Activated CD8-positive, alpha-beta T cell treated with anti-CD3 and anti-CD28 coated beads, Interleukin-2, amount 10 ng/mL, durations not matched to agents 7 days and 5 days (primary cell): ENCODE data around the gene NCK2. TPM values are rescaled to one million over a fixed set of nuclear protein-coding genes. Genes with fewer than 3 reads are reported as not detected.

ENCODE experiments used
- ATAC-seq: fragments of 150-1000 bp; cut with Tn5 transposase; one replicate; pipeline ENCODE4 v1.10.0; 2021; ENCODE audit warnings: moderate library complexity
- CTCF ChIA-PET: fragments of 350-600 bp; sonication (Branson Sonifier 250); formaldehyde crosslinking; loops from one replicate; lab custom pipeline; 2021; ENCODE audit warnings: antibody characterized with exemption; lab: Charles Lee
- POLR2A ChIA-PET: fragments of 350-600 bp; sonication (Branson Sonifier 250); formaldehyde crosslinking; loops from one replicate; lab custom pipeline; 2021; ENCODE audit warnings: antibody characterized with exemption; lab: Charles Lee
- DNase-seq: peaks from one replicate; pipeline ENCODE4 v3.0.0-alpha.2; 2020
- H3K27ac Mint-ChIP-seq: one replicate; pipeline ENCODE4 v1.8.0; 2021; ENCODE audit warnings: mild to moderate bottlenecking, mixed read lengths
- H3K27me3 Mint-ChIP-seq: one replicate; pipeline ENCODE4 v1.8.0; 2021; ENCODE audit warnings: low read depth, mixed read lengths
- H3K36me3 Mint-ChIP-seq: one replicate; pipeline ENCODE4 v1.8.0; 2021; ENCODE audit warnings: low read depth, mixed read lengths
- H3K4me1 Mint-ChIP-seq: one replicate; pipeline ENCODE4 v1.8.0; 2021; ENCODE audit warnings: low read depth, mixed read lengths
- H3K4me3 Mint-ChIP-seq: one replicate; pipeline ENCODE4 v1.8.0; 2021; ENCODE audit warnings: mild to moderate bottlenecking, mixed read lengths
- H3K9me3 Mint-ChIP-seq: one replicate; pipeline ENCODE4 v1.8.0; 2022; ENCODE audit warnings: mixed read lengths; ENCODE audit not compliant: insufficient read depth
- total RNA-seq, 2 experiments: library from RNA; stranded (reverse); gene quantifications; one replicate each; pipeline ENCODE4 v1.2.3, GENCODE V29; 2021

Gene NCK2
- total RNA-seq, 2 experiments from 2014 or later: 60.7 to 61.3 TPM

DNA sequence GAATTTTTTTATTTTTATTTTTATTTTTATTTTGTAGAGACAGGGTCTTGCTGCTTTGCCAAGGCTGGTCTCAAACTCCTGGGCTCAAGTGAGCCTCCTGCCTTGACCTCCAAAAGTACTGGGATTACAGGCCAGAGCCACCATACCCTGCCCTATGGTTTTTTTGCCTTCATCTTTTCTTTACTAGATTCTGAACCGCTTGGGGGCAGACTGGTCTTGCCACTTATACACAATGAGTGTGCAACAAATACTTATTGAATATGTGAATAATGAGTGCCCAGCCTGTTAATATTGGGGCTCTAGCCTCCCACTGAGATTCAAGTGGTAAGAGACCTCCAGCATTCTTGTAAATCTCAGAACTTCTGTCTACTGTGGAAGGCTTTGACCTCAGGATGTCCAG, 3.9 kb downstream of the NCK2 start:
- H3K9me3 Mint-ChIP-seq: no peaks in the 10 kb centered on the region
- CTCF ChIA-PET: interaction anchor here (1.1 to 3.7 kb wide), 7 partner anchors 8 to 348 kb away, joined by 3 to 32 read pairs (median 5); no protein-coding TSS in a partner anchor
- H3K27me3 Mint-ChIP-seq: no peaks in the 10 kb centered on the region
- H3K4me3 Mint-ChIP-seq: peak overlapping the region; percentile 49
- peaks cover 74% of the 10 kb centered on the region for H3K36me3 Mint-ChIP-seq
- POLR2A ChIA-PET: interaction anchor here (1.2 to 1.8 kb wide), 4 partner anchors 9 to 49 kb away, joined by 3 to 7 read pairs (median 6); no protein-coding TSS in a partner anchor
- H3K27ac Mint-ChIP-seq: peak overlapping the region; percentile 88
- peaks cover 73% of the 10 kb centered on the region for H3K4me1 Mint-ChIP-seq
- DNase-seq (peak; percentile 27), ATAC-seq (no peak)

DNA sequence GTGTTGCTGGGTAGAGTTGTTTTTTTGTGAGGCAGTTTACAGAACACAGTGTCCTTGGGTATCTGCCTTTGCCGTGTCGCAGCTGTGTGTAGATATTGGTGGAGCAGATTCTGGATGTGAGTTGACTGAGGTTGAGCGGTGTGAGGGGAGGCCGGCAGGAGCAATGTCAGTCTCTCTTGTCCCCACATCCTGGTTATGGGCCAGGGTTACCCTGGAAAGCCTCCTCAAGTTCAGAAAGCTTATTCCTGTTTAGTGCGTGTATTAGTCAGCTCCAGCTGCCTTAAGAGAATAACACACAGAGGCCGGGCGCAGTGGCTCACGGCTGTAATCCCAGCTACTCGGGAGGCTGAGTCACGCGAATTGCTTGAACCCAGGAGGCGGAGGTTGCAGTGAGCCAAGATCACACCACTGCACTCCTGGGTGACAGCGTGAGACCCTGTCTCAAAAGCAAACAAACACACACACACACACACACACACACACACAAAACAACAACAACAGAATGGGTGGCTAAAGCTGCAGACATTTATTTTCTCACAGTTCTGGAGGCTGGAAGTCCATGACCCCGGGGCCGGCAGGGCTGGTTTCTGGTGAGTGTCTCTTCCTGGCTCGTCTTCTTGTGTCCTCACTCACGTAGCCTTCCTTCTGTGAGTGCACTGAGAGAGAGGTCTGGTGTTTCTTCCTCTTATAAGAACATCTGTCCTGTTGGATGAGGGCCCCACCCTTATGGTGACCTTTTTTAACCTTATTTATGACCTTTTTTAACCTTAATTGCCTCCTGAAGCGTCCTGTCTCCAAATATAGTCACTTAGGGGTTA, 5.1 kb downstream of the NCK2 start:
- Mint-ChIP-seq H3K36me3 (peaks cover 80% of the 10 kb centered on the region), H3K4me1 (peaks cover 78% of the 10 kb centered on the region), H3K27ac (peak overlapping the region; percentile 88), H3K4me3 (peak overlapping the region; percentile 49), H3K9me3 (no peaks in the 10 kb centered on the region), H3K27me3 (no peaks in the 10 kb centered on the region)
- ChIA-PET CTCF (interaction anchor here (0.7 to 2.9 kb wide), 7 partner anchors 26 to 347 kb away, joined by 3 to 11 read pairs (median 5); no protein-coding TSS in a partner anchor), POLR2A (interaction anchor here (1.0 to 1.8 kb wide), 6 partner anchors 8 to 48 kb away, joined by 3 to 7 read pairs (median 4); no protein-coding TSS in a partner anchor)
- DNase-seq (no peak), ATAC-seq (no peak)

DNA sequence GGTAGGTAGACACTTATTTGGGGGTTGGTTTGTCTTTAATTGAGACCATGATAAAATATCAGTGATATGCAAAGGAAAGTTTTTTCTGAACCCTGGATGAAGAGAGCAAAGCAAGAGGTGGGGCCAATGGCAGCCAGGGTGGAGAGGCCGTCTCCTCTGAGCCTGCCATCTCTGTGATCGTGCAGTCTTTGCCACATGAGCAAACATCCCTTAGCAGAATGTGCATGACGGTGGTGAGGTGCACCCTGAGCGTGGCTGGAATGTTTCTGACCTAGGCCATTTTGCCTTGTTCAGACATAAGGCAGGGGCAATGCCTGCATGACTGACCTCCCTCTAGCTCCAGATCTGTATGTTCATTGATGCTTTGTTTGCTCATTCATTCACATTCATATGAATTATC, 6.0 kb downstream of the NCK2 start:
- H3K27me3 Mint-ChIP-seq: no peaks in the 10 kb centered on the region
- POLR2A ChIA-PET: no interaction called here

DNA sequence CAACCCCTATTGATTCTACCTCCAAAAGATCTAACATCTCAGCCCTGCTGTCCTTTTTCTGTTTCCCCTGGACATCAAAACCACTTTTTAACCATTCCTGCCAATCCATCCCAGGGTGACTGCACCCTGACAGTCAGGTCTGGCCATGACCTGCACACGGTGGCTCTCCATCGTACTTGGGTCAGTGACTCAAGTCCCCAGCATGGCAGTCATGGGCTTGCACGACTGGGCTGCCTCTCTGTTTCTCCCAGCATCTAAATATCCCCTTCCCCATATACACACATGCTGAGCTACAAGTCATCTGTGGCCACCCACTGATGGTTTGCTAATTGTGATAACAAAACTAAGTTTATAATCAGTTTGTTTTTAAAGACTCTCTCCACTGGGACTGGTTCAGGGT, 6.6 kb downstream of the NCK2 start:
- ChIA-PET CTCF (interaction anchor here (0.7 kb wide), 1 partner anchor 35 kb away, joined by 4 read pairs; no protein-coding TSS in a partner anchor), POLR2A (no interaction called here)
- peaks cover 88% of the 10 kb centered on the region for H3K36me3 Mint-ChIP-seq
- H3K27me3 Mint-ChIP-seq: no peaks in the 10 kb centered on the region
- H3K9me3 Mint-ChIP-seq: no peaks in the 10 kb centered on the region
- H3K4me3 Mint-ChIP-seq: peak overlapping the region; percentile 9
- no peak for ATAC-seq
- peaks cover 93% of the 10 kb centered on the region for H3K4me1 Mint-ChIP-seq
- peak overlapping the region; percentile 88 for H3K27ac Mint-ChIP-seq
- DNase-seq: no peak

More for the DNA sequence above, 6.0 kb downstream of the NCK2 start:
- CTCF ChIA-PET: interaction anchor here (0.7 to 1.0 kb wide), 2 partner anchors 29 to 36 kb away, joined by 3 to 4 read pairs; no protein-coding TSS in a partner anchor
- Mint-ChIP-seq H3K4me3 (peak overlapping the region; percentile 12), H3K4me1 (peaks cover 88% of the 10 kb centered on the region), H3K27ac (peak overlapping the region; percentile 88), H3K36me3 (peaks cover 88% of the 10 kb centered on the region), H3K9me3 (no peaks in the 10 kb centered on the region)
- DNase-seq (no peak), ATAC-seq (no peak)

DNA sequence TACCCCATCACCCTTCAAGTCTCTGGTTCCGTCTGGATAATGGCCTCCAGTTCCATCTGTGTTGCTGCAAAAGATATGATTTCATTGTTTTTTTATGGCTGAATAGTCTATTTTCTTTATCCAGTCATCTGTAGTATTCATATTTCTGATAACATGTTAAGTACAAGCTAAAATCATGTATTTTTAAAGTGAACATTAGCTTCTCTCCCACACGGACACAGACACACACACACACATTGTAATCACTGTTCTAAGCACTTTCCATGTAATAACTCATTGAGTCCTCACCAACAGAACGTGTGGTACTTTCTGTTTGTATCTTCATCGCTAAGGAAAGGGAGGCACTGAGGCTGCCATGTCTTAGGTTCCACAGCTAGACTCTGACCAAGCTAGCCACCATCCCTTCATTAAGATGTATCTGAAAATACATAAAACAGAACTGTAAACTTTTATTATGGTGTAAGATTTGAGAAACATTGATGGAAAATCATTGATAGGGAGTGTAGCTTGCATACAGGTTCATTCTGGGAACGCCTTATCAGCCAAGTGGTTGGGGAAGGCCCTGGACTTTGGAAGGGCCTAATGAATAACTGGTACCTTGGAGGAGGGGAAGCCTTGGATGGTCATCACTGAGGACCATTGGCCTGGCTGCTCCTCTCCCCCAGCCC, 8.1 kb downstream of the NCK2 start:
- H3K9me3 Mint-ChIP-seq: no peaks in the 10 kb centered on the region
- no peaks in the 10 kb centered on the region for H3K27me3 Mint-ChIP-seq
- DNase-seq (no peak), ATAC-seq (no peak)
- no peak overlapping the region for H3K4me3 Mint-ChIP-seq
- H3K36me3 Mint-ChIP-seq: peaks cover 81% of the 10 kb centered on the region
- CTCF ChIA-PET: interaction anchor here (0.9 to 3.5 kb wide), 4 partner anchors 10 to 21 kb away, joined by 3 to 13 read pairs (median 3); no protein-coding TSS in a partner anchor
- H3K4me1 Mint-ChIP-seq: peaks cover 94% of the 10 kb centered on the region
- POLR2A ChIA-PET: interaction anchor here (0.9 to 4.4 kb wide), 5 partner anchors 9 to 395 kb away, joined by 3 to 34 read pairs (median 8); no protein-coding TSS in a partner anchor
- peak overlapping the region; percentile 88 for H3K27ac Mint-ChIP-seq

DNA sequence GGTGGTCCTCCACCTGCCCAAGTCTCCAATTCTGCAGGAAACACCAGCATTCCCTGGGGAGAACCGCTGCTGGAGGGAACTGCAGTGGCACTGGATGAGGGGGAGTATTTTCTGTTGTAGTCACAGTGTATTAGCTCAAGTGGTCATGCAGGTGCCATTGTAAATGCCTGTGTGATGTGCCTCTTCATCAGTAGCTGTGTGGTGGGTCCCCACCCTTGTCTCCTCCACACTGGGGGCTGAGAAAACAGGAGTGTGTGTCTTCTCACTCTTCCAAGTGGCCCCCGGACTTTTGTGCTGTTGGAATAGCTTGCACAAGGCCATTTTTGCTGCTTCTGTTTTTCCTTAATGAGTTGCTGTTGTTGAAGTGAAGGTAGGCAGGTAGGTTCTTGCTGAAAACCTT, 8.7 kb downstream of the NCK2 start:
- Mint-ChIP-seq H3K4me3 (peak overlapping the region; percentile 35), H3K36me3 (peaks cover 76% of the 10 kb centered on the region), H3K4me1 (peaks cover 91% of the 10 kb centered on the region), H3K27ac (peak overlapping the region; percentile 88), H3K27me3 (no peaks in the 10 kb centered on the region), H3K9me3 (no peaks in the 10 kb centered on the region)
- ChIA-PET CTCF (interaction anchor here (0.9 to 3.5 kb wide), 5 partner anchors 10 to 29 kb away, joined by 3 to 13 read pairs (median 3); no protein-coding TSS in a partner anchor), POLR2A (interaction anchor here (0.7 to 4.4 kb wide), 9 partner anchors 8 to 332 kb away, joined by 3 to 34 read pairs (median 6); no protein-coding TSS in a partner anchor)
- no peak for ATAC-seq
- no peak for DNase-seq

DNA sequence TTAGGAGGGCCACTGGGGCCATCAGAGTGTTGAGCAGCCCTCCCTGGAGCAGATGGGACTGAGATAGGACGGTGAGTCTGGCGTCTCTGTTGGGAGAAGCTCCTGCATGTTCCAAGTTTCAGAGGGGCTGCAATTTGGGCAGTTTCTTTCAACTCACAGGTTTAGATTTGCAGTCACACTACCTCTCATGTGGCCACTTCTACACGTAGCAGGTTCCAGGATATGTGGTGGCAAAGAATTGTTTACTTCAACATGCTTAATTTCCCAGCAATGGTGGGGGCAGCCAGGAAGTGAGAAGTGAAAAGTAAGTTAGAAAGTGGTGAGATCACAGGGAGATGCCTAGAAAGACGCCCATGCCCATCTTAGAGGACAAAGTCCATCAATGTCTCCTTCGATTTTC, 9.3 kb downstream of the NCK2 start:
- H3K9me3 Mint-ChIP-seq: no peaks in the 10 kb centered on the region
- ATAC-seq (peak; percentile 59), DNase-seq (peak; percentile 71)
- H3K4me3 Mint-ChIP-seq: peak overlapping the region; percentile 35
- CTCF ChIA-PET: interaction anchor here (0.7 to 5.4 kb wide), 6 partner anchors 7 to 33 kb away, joined by 3 to 32 read pairs (median 5); no protein-coding TSS in a partner anchor
- POLR2A ChIA-PET: interaction anchor here (0.7 to 4.4 kb wide), 9 partner anchors 8 to 331 kb away, joined by 3 to 34 read pairs (median 6); no protein-coding TSS in a partner anchor
- H3K4me1 Mint-ChIP-seq: peaks cover 91% of the 10 kb centered on the region
- H3K27me3 Mint-ChIP-seq: no peaks in the 10 kb centered on the region
- H3K36me3 Mint-ChIP-seq: peaks cover 73% of the 10 kb centered on the region
- H3K27ac Mint-ChIP-seq: peak overlapping the region; percentile 88

DNA sequence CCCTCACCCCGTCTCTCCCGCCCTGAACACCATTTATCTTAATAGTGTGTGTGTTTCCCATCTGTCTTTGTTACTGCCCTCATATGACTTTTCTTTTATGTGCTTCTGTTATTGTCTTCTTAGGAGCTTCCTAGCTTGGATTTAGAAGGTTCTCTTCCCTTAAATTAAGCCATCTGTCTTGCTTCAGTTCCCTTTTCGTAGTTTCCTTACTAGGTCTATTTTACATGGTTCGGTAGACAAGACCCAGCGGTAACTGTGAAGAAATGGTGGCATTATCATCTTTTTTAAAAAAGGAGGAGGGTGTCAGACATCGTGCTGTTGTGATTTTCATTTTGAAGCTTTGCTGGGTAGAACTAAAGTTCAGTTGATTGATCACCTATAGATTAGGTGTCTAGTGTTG, 10.3 kb downstream of the NCK2 start:
- ATAC-seq: no peak
- POLR2A ChIA-PET: interaction anchor here (0.6 to 4.4 kb wide), 8 partner anchors 9 to 117 kb away, joined by 3 to 41 read pairs (median 6); no protein-coding TSS in a partner anchor
- no peak for DNase-seq

DNA sequence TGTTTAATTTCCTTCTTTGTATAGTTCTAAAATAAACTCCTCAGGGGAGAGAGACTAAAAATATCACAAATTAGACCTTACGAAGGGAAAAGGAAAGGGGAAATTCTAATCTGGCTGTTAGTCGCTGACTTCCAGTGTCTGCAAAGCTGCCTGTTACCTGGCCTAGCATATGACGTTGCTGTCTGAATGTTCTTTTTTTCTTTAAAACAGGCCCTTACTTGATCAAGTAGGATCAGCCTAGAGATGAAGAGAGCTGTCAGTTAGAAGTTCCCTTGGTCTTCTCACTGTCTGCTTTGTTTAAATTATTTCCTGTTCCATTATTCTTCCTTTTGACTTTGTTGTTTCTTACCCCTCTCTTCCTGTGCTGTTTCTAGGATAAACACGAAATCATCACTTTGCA, 11.2 kb downstream of the NCK2 start:
- Mint-ChIP-seq H3K27me3 (no peaks in the 10 kb centered on the region), H3K36me3 (peaks cover 70% of the 10 kb centered on the region), H3K4me3 (peak overlapping the region; percentile 46), H3K4me1 (peaks cover 88% of the 10 kb centered on the region), H3K9me3 (no peaks in the 10 kb centered on the region), H3K27ac (peak overlapping the region; percentile 88)
- ChIA-PET CTCF (interaction anchor here (0.8 to 5.4 kb wide), 14 partner anchors 8 to 387 kb away, joined by 3 to 32 read pairs (median 4); no protein-coding TSS in a partner anchor), POLR2A (interaction anchor here (0.7 to 4.4 kb wide), 8 partner anchors 10 to 405 kb away, joined by 3 to 41 read pairs (median 6); no protein-coding TSS in a partner anchor)
- ATAC-seq (peak; percentile 52), DNase-seq (no peak)

More for the DNA sequence above, 10.3 kb downstream of the NCK2 start:
- H3K27me3 Mint-ChIP-seq: no peaks in the 10 kb centered on the region
- peak overlapping the region; percentile 88 for H3K27ac Mint-ChIP-seq
- H3K36me3 Mint-ChIP-seq: peaks cover 71% of the 10 kb centered on the region
- H3K4me1 Mint-ChIP-seq: peaks cover 89% of the 10 kb centered on the region
- no peaks in the 10 kb centered on the region for H3K9me3 Mint-ChIP-seq
- CTCF ChIA-PET: interaction anchor here (0.7 to 5.4 kb wide), 10 partner anchors 8 to 386 kb away, joined by 3 to 32 read pairs (median 4); no protein-coding TSS in a partner anchor
- peak overlapping the region; percentile 46 for H3K4me3 Mint-ChIP-seq

DNA sequence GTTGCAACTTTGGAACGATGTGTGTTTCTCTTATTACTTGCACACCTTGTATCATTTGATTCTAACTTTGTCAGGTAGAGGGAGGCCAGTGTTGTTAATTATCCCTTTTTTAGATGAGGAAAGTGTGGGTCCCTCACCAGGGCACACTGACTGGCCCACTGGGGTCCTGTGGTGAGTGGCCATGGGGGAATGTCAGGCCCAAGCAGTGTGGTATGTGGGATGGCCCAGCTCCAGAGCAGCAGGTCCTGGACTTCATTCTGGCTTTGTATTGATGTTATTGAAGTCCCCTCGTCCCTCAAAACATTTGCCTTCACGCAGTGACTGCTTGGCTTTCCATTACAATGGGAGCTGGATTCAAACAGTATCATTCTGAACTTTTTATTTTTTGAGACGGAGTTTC, 11.7 kb downstream of the NCK2 start:
- ChIA-PET POLR2A (interaction anchor here (1.3 to 4.4 kb wide), 4 partner anchors 10 to 42 kb away, joined by 6 to 41 read pairs (median 28); no protein-coding TSS in a partner anchor), CTCF (interaction anchor here (0.8 to 5.4 kb wide), 10 partner anchors 10 to 387 kb away, joined by 3 to 32 read pairs (median 4); no protein-coding TSS in a partner anchor)
- DNase-seq (no peak), ATAC-seq (peak; percentile 2)
- Mint-ChIP-seq H3K36me3 (peaks cover 67% of the 10 kb centered on the region), H3K4me3 (peak overlapping the region; percentile 46), H3K4me1 (peaks cover 87% of the 10 kb centered on the region), H3K27me3 (no peaks in the 10 kb centered on the region), H3K27ac (peak overlapping the region; percentile 88), H3K9me3 (no peaks in the 10 kb centered on the region)
